Measurements from ENCODE around the gene NGRN. TPM values are rescaled to one million over a fixed set of nuclear protein-coding genes. Genes with fewer than 3 reads are reported as not detected.

NGRN gene
- total RNA-seq, 2 experiments from 2014 or later, result 40.0 to 65.0 TPM

DNA sequence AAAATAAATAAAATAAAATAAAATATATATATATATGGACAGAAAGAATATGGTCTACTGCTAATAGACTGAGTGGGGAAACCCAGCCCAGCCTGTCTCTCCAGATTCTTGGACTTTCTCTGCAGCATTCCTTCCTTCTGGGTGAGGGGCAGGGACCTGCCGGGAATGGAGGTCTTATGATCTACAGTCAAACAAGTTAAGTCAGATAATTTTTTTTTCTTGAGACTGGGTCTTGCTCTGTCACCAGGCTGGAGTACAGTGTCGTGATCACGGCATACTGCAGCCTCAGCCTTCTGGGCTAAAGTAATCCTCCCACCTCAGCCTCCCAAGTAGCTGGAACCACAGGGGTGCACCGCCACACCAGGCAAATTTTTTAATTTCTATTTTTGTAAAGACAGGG lies 53.1 kb downstream of the NGRN start:
- Histone ChIP-seq H3K79me2 (ENCODE audit: insufficient read depth, low read depth, low read length) (no peaks in the 10 kb centered on the region), H3K4me1 (ENCODE audit: insufficient read depth, low read length, poor library complexity, severe bottlenecking) (peaks cover 3% of the 10 kb centered on the region), H3K36me3 (ENCODE audit: insufficient read depth, low read length) (no peaks in the 10 kb centered on the region), H3K4me3 (ENCODE audit: low read depth, low read length, poor library complexity, severe bottlenecking) (no peak overlapping the region), H2AFZ (ENCODE audit: low read length) (no peak overlapping the region), H3K27ac (ENCODE audit: low read depth, low read length, poor library complexity, severe bottlenecking) (no peak overlapping the region), H4K20me1 (ENCODE audit: insufficient read depth, low read length) (no peaks in the 10 kb centered on the region), H3K9me3 (ENCODE audit: low read length) (no peaks in the 10 kb centered on the region), H3K4me2 (ENCODE audit: low read length) (no peak overlapping the region), H3K9me2 (ENCODE audit: insufficient read depth, low read length) (no peaks in the 10 kb centered on the region)
- no TSS peak for BruUV-seq (replicated peaks)
- DNase-seq (ENCODE audit: low spot score), result no peak
- ChIA-PET POLR2A (no interaction called here), CTCF (ENCODE audit: unreplicated experiment) (no interaction called here)
- TF ChIP-seq EZH2phosphoT487 (IDR thresholded peaks at IDR 0.05; ENCODE audit: borderline replicate concordance, low read depth, low read length), result no peak
- TF ChIP-seq, protein P1, sequence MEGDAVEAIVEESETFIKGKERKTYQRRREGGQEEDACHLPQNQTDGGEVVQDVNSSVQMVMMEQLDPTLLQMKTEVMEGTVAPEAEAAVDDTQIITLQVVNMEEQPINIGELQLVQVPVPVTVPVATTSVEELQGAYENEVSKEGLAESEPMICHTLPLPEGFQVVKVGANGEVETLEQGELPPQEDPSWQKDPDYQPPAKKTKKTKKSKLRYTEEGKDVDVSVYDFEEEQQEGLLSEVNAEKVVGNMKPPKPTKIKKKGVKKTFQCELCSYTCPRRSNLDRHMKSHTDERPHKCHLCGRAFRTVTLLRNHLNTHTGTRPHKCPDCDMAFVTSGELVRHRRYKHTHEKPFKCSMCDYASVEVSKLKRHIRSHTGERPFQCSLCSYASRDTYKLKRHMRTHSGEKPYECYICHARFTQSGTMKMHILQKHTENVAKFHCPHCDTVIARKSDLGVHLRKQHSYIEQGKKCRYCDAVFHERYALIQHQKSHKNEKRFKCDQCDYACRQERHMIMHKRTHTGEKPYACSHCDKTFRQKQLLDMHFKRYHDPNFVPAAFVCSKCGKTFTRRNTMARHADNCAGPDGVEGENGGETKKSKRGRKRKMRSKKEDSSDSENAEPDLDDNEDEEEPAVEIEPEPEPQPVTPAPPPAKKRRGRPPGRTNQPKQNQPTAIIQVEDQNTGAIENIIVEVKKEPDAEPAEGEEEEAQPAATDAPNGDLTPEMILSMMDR (conservative IDR thresholded peaks at IDR 0.05; ENCODE audit: low read length), result no peak
- intact Hi-C loops (cut with micrococcal nuclease; ENCODE audit: unreplicated experiment), result no loop called here

DNA sequence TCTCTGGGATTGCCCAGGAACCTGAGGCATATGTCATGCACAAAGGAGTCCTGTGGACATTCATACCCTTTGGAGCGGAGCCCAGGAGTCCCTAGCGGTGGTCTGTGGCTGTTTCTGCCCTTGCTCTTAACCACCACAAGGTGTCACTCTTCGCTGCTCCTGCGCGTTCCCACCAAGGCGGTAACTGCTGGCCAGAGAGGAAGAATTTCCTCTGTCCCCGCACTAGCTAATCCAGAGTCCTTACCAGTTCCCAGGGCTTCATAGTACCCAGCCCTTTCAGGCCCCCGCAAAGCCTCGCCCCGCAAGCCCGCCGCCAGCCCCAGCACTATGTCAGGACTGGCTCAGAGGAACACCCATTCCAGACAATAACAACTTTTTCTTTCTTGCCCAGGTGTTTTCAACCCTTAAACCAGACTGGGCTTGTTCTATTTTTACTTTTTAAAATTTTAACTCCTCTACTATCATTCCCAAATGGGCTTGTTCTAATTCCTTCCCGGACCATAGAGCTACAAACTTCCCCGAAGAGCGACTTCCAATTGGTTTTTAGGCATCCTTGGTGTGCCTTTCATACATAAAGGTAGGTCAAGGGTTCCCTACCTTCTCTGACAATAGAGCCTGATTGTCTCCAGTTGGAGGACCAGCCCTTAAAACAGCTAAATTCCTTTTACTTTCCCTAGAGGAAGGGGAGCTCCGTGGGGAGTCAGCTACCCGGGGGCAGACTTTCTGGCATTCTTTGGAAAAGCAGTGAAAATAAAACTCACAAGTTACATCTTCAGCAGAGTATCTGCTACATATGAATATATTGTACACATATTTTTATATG lies 54.8 kb downstream of the NGRN start:
- no peaks in the 10 kb centered on the region for H3K36me3 ChIP-seq (ENCODE audit: insufficient read depth, low read length)
- no TSS peak for BruUV-seq (replicated peaks)
- H3K4me3 ChIP-seq (ENCODE audit: low read depth, low read length, poor library complexity, severe bottlenecking), result no peak overlapping the region
- ChIA-PET CTCF (ENCODE audit: unreplicated experiment) (interaction anchor here (0.6 to 3.2 kb wide), 10 partner anchors 13 to 614 kb away, joined by 3 to 23 read pairs (median 4); partner anchors contain the start of genes IQGAP1 and UNC45A), POLR2A (interaction anchor here (0.6 to 1.7 kb wide), 3 partner anchors 13 to 147 kb away, joined by 4 to 5 read pairs (median 4); no protein-coding TSS in a partner anchor)
- H3K27ac ChIP-seq (ENCODE audit: low read depth, low read length, poor library complexity, severe bottlenecking), result no peak overlapping the region
- DNase-seq (ENCODE audit: low spot score), result peak; percentile 84
- intact Hi-C loops (cut with micrococcal nuclease; ENCODE audit: unreplicated experiment), result loop anchor here (1.0 to 10.0 kb wide), 6 partner anchors 162 to 755 kb away; no protein-coding TSS in a partner anchor
- no peaks in the 10 kb centered on the region for H4K20me1 ChIP-seq (ENCODE audit: insufficient read depth, low read length)
- H3K4me2 ChIP-seq (ENCODE audit: low read length), result peak overlapping the region; percentile 50
- TF ChIP-seq, protein P1 (conservative IDR thresholded peaks at IDR 0.05; ENCODE audit: low read length), result peak; percentile 99
- TF ChIP-seq EZH2phosphoT487 (IDR thresholded peaks at IDR 0.05; ENCODE audit: borderline replicate concordance, low read depth, low read length), result no peak
- no peaks in the 10 kb centered on the region for H3K9me3 ChIP-seq (ENCODE audit: low read length)
- peaks cover 3% of the 10 kb centered on the region for H3K4me1 ChIP-seq (ENCODE audit: insufficient read depth, low read length, poor library complexity, severe bottlenecking)
- peak overlapping the region; percentile 46; the same call in 1 of the 2 replicates for H2AFZ ChIP-seq (ENCODE audit: low read length)
- no peaks in the 10 kb centered on the region for H3K9me2 ChIP-seq (ENCODE audit: insufficient read depth, low read length)
- H3K79me2 ChIP-seq (ENCODE audit: insufficient read depth, low read depth, low read length), result no peaks in the 10 kb centered on the region

Data from OCI-LY7 (cell line).